GM18951 (cell line): ENCODE data around the gene PER1.
A peak's percentile ranks its signal among the peaks of the same experiment; 100 is the strongest.
"Not testable (repeated sequence)": the region's sequence is repeated elsewhere in the genome, so short reads cannot be mapped to it uniquely, and the experiment has no call there.

ENCODE experiments used
- POLR2A ChIP-seq: IDR thresholded peaks from 4 replicates; pipeline ENCODE4 v1.6.1; 2011; ENCODE audit warnings: mild to moderate bottlenecking; ENCODE audit not compliant: insufficient read length, insufficient read depth; ENCODE audit errors: extremely low read depth
- in situ Hi-C: fragments of 300-500 bp; cut with MboI; formaldehyde crosslinking; loops from one replicate; pipeline ENCODE4 v1.12.0; 2022; ENCODE audit warnings: low sequenced_read_pairs, mixed read lengths, inconsistent platforms; ENCODE audit not compliant: unreplicated experiment

The PER1 gene

DNA sequence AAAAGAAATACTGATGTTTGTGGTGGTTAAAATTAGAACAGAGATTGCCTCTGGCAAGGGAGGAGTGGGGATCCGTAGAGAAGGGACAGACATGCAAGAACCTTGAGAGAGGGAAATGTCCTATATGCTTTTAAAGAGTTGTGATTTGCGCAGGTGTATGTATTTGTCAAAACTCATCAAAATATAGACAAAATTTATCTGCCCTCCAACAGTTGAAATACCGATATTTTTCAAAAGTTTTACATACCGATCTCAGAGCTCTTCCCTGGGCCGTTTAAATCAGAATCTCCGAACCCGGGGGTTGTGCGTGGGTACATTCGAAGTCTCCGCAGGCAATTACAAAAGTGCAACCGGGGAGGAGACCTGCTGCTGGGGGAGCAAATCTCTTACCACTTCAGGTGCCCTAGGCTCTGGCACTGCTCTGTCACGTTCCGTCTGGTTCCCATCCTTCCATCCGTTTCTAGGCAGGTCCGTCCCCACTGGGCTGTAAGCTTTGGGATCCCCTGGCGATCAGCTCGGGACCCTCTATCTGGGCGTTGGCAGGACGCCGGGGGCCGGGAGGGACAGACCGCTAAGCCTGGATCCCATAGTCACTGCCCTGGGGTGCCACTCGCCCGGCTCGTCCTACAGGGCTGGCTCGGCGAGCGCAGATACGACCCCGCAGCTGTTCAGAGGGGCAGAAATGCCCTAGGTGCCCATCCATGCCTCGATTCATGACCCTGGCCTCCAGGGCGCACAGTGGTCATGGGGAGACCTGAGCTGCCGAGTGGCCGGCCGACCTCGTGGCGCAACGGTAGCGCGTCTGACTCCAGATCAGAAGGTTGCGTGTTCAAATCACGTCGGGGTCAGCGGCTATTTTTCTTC, 33.6 kb upstream of the PER1 start:
- in situ Hi-C loops, result no loop called here
- TF ChIP-seq POLR2A, result peak; percentile 16

DNA sequence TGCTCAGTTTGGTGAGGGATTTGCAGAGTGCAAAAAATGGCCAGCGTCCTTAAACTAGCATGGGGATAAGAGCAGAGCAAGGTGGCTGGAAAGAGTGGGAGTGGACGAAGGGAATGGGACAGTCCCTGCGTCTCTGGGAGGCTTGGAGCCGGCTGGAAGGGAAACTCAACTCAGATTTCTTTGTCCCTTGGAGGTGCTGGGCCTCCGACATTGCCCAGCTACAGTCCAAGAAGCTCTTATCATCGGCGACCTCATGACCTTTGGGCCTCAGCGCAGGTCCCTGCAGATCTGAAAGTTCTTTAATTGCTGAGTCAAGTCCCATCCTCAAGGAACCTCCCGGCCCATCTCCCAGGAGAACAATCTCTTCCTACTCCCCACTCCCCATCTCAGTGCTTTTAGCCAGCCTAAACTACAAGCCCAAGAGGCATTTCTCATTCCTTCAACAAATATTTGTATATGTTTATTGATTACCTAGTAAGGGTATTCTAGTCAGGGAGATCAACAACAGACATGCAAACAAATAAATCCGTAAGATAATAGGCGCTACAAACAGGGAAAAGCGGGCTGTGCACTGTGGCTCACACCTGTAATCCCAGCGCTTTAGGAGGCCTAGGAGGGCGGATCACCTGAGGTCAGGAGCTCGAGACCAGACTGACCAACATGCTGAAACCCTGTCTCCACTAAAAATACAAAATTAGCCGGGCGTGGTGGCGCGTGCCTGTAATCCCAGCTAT, 25.0 kb upstream of the PER1 start:
- in situ Hi-C loops, result no loop called here
- TF ChIP-seq POLR2A, result no peak

DNA sequence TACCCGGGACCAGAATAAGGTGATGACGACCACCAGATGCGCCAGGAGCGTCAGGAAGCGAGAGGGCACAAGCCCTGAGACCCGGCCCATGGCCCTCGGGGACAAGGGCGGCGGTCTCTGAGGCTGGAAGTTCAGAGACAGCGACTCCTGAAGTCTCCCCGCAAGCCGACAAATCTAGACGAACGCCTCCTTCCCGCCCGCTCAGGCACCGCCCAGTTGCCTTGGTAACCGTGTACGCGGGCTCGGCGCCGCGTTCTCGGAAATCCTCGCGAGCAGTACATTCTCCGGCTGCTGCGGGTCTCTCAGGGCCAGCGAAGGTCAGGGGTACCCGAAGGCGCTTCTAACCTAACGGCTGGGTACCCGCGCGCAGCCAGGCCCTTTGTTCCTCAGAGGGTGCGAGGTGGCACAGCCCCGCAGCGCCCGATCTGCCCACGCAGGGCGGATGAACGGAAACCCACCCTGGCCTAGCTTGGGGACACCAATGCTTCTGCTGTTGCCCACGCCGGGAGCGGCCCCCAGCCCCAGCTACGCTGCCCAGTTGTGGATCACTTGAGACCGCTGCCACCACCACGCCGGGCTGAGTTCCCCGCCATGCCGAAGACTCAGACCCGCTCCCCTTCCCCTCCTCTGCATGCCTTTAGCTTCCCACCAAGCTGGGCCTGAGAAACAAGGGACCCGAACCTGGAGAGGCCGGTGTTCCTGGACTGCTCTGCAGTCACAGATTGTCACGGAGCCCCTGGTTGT, 24.2 kb upstream of the PER1 start, which contains the start of gene TMEM107:
TSS of gene TMEM107 (minus strand) at position 184 of the 744 bp plus-strand sequence. CDS start at position 90, 94 bp downstream.
- TF ChIP-seq POLR2A, result peak; percentile 57
- in situ Hi-C loops, result no loop called here

DNA sequence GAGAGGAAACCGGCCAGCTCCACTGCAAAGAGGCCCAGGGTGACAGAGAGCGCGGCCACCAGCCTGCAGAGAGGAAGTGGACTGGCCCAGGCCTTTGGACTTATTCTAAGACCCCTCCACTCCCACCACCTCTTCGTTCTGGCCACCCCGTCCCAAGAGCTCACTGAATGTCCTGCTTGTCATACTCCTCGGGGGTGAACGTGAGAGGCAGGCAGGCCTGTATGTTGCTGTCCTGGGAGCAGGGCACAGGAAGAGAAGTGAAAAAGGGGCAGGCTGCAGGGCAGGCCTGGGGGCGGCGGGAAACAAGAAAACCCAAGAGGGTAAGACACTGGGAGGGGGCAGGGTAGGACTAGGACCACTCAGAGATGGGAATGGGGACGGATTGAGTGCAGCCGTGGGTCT, 23.6 kb upstream of the PER1 start:
- in situ Hi-C loops, result no loop called here

DNA sequence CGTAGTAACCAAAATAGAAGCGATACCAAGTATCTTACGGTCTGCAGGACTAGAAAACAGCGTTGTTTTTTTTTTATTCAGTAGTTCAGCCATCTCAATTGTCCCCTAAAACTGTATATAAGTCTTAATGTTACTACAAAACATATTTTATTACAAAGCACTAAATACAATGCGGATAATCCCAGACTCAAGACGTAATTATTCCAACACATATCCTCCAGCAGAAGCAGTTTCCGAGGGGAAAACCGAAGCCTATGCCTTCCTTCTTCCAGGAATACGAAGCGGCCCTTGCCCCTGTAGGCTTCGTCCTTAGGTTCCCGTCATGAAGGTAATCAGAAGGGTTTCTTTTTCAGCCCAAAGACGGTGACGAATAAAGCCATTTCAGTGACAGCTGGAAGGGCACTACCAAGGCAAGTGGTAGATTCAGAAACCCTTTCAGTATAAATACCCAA, 21.7 kb upstream of the PER1 start:
- no peak for TF ChIP-seq POLR2A
- in situ Hi-C loops, result no loop called here

More for the DNA sequence above, 23.6 kb upstream of the PER1 start:
- TF ChIP-seq POLR2A, result no peak

DNA sequence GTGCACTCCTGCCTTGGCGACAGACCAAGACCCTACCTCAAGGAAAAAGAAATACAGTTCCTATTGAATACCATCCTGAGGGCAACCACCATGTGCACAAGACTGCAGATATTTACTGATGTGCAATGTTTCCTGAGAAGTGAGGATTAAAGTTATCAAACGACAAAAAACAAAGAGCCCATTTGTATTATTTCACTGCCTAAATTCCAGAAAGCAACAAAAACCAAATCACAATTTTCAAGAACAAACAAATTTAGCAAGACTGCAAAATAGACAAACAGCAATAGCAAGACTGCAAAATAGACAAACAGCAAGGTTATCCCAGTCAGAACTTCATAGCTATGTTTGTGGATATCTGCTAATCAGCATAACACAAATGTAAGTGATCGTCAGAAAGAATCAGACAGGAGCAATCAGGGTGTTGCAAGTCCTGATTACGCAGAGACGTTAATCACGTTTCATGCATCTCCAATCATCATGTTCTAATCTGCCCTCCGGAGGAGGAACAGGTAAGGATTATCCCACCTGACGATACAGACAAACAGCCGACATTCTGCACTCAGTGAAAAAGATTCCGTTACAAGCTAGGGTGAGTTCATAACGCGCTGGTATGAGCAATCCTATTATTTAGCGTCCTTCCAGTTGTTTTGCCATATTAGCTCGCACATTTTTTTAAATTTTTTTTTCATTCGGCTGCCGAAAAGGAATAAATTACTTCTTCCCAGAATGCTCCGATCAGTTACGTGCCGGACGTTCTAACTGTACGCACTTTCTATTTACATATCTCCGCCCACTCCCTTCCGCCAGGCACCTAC, 21.1 kb upstream of the PER1 start:
- in situ Hi-C loops, result no loop called here
- TF ChIP-seq POLR2A, result peak; percentile 100

DNA sequence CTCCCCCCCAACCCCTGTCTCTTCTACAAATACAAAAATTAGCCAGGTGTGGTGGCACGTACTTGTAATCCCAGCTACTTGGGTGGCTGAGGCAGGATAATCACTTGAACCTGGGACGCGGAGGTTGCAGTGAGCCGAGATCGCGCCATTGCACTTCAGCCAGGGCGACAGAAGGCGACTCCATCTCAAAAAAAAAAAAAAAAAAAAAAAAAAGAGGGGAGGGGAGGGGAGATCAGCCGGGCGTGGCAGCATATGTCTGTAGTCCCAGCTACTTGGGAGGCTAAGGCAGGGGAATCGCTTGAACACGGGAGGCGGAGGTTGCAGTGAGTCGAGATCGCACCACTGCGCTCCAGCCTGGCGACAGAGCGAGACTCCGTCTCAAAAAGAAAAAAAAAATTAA, 18.0 kb upstream of the PER1 start:
- in situ Hi-C loops, result not testable (repeated sequence)

DNA sequence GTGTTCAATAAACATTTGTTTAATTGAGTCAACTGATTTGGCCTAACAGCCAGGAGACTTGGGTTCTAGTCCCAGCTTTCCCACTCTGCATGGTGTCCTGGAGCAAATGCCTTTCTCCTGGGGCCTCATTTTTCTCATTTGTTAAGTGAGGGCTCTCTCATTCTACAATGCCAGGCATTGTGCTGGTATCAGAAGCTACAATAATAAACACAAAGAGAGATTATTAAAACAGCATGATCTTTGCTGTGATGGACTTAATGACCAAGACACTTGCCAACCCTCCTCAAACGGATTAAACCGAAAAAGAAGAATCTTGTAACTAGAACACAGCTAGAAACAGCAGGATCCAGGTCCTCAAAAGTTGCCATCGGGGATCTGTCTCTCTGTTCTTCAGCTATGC, 15.3 kb upstream of the PER1 start:
- no peak for TF ChIP-seq POLR2A
- in situ Hi-C loops, result no loop called here

DNA sequence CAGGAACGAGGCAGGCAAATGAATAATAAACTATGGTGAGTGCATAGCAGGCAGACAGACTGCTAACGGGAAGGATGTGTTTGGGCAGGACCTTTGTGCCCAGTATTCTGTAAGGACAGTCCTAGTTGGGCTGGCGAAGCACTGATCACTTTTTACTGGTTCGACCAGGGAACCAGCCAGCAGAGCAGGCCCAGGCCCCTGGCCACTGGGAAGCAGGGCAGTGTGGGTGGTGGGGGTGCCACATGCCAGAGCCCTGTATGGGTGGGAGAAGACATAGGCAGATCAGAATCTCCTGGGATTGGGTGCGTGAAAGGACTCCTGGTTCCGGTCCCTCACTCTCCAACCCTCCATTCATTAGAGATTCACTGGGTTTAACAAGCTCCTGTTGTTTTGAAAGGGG, 14.5 kb upstream of the PER1 start:
- in situ Hi-C loops, result no loop called here
- TF ChIP-seq POLR2A, result no peak

DNA sequence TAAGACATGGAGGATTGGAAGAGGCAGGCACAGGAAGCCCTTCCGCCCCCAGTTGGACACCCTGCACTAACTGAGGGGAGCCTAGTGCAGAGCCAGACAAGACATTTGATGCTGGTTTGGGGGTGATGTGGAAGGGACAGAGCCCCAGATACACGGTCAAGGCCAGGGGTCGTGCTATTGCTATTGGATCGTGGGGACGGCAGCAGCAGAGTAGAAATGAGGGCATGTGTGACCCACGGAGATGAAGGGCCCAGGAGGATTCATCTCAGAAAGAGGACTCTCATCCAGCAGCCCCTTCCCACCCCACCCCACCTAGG, 12.6 kb upstream of the PER1 start:
- in situ Hi-C loops, result no loop called here
- TF ChIP-seq POLR2A, result no peak

DNA sequence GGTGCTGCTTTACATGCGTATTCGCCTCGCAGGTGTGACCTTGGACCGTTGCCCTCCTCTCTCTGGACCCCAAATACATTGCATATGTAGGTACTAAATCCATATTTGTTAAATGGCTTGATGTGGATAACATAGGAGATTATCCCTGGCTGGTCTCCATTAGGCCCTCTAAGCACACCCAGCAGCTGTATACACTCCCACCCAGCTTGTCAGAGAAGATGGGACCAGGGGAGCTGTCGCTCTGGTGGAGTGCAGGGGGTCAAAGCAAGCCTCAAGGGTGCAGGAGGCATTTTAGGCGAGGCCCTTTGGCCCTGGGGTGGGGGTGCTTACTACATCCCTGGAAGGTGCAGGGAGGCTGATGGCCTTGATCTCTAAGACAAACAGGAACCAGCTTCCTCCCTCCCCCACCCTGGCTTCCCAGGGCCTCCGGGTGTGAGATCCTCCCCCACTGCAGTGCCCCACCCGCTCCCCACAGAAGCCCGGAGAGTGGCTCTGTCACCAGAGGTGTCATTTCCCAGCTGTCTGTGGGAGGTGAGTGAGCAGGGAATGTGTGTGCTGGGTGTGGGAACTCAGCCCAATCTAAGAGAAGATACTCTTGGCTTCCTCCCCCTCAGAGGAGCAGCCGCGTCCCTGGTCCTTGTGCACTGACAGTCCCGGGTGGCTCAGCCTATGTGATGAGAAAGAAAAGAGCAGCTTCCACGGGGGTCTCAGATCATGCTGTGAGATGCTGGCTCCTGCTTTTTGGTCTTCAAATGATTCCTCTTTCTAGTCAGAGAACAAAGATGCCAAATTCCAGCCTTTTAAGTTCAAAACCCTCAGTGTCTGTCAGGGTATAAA, 12.0 kb upstream of the PER1 start:
- TF ChIP-seq POLR2A, result no peak
- in situ Hi-C loops, result no loop called here
